ENCODE data around the gene COCH. TPM values are rescaled to one million over a fixed set of nuclear protein-coding genes. Genes with fewer than 3 reads are reported as not detected.
A peak's percentile ranks its signal among the peaks of the same experiment; 100 is the strongest.

Gene COCH
- polyA plus RNA-seq, 2 donors, result 0.06 to 0.20 TPM

- Histone ChIP-seq H3K9me3 (ENCODE audit: control insufficient read depth in 2 of 2, insufficient read depth in 1 of 2, low read depth in 1 of 2, low read length in 1 of 2) (no peaks in the 10 kb centered on the region), H3K4me3 (ENCODE audit: low read depth in 1 of 2, low read length in 2 of 2) (peak overlapping the region in 1 of 2 donors; percentile 60), H3K4me1 (ENCODE audit: control insufficient read depth in 2 of 2, insufficient read depth in 2 of 2, low read length in 1 of 2) (peaks cover 6 to 11% of the 10 kb centered on the region in 2 donors), H3K36me3 (ENCODE audit: control insufficient read depth in 2 of 2, insufficient read depth in 2 of 2, low read length in 1 of 2) (no peaks in the 10 kb centered on the region), H3K27me3 (ENCODE audit: control insufficient read depth in 1 of 2, insufficient read depth in 2 of 2, low read length in 2 of 2) (peaks cover 0 to 12% of the 10 kb centered on the region in 2 donors), H3K27ac (ENCODE audit: low read depth in 2 of 2, low read length in 1 of 2) (no peak overlapping the region)
- 81 to 83% methylated on average over 20 of the region's 20 CpGs for WGBS, 2 donors
Measured at GRCh38 chr14:30873308-30874119, 845 bp upstream of the COCH start.

- peaks cover 0 to 12% of the 10 kb centered on the region in 2 donors for H3K27me3 ChIP-seq (ENCODE audit: control insufficient read depth in 1 of 2, insufficient read depth in 2 of 2, low read length in 2 of 2)
- WGBS, 2 donors, result 3 to 5% methylated on average over 38 to 48 of the region's 48 CpGs
- peak overlapping the region; percentile 41 to 60 for H3K4me3 ChIP-seq (ENCODE audit: low read depth in 1 of 2, low read length in 2 of 2)
- H3K4me1 ChIP-seq (ENCODE audit: control insufficient read depth in 2 of 2, insufficient read depth in 2 of 2, low read length in 1 of 2), result peaks cover 6 to 11% of the 10 kb centered on the region in 2 donors
- H3K36me3 ChIP-seq (ENCODE audit: control insufficient read depth in 2 of 2, insufficient read depth in 2 of 2, low read length in 1 of 2), result no peaks in the 10 kb centered on the region
- H3K27ac ChIP-seq (ENCODE audit: low read depth in 2 of 2, low read length in 1 of 2), result no peak overlapping the region
- no peaks in the 10 kb centered on the region for H3K9me3 ChIP-seq (ENCODE audit: control insufficient read depth in 2 of 2, insufficient read depth in 1 of 2, low read depth in 1 of 2, low read length in 1 of 2)
Measured at GRCh38 chr14:30874999-30875787, 834 bp downstream of the COCH start.

- Histone ChIP-seq H3K9me3 (ENCODE audit: control insufficient read depth in 2 of 2, insufficient read depth in 1 of 2, low read depth in 1 of 2, low read length in 1 of 2) (no peaks in the 10 kb centered on the region), H3K36me3 (ENCODE audit: control insufficient read depth in 2 of 2, insufficient read depth in 2 of 2, low read length in 1 of 2) (no peaks in the 10 kb centered on the region), H3K4me3 (ENCODE audit: low read depth in 1 of 2, low read length in 2 of 2) (no peak overlapping the region), H3K27ac (ENCODE audit: low read depth in 2 of 2, low read length in 1 of 2) (no peak overlapping the region), H3K27me3 (ENCODE audit: control insufficient read depth in 1 of 2, insufficient read depth in 2 of 2, low read length in 2 of 2) (peaks cover 0 to 12% of the 10 kb centered on the region in 2 donors), H3K4me1 (ENCODE audit: control insufficient read depth in 2 of 2, insufficient read depth in 2 of 2, low read length in 1 of 2) (peaks cover 6 to 11% of the 10 kb centered on the region in 2 donors)
- WGBS, 2 donors, result 33 to 34% methylated on average over 9 of the region's 9 CpGs
Measured at GRCh38 chr14:30875788-30876053, 1.4 kb downstream of the COCH start.

- H3K4me1 ChIP-seq (ENCODE audit: control insufficient read depth in 2 of 2, insufficient read depth in 2 of 2, low read length in 1 of 2), result peaks cover 6 to 11% of the 10 kb centered on the region in 2 donors
- no peak overlapping the region for H3K4me3 ChIP-seq (ENCODE audit: low read depth in 1 of 2, low read length in 2 of 2)
- 73 to 74% methylated on average over 4 of the region's 4 CpGs for WGBS, 2 donors
- H3K36me3 ChIP-seq (ENCODE audit: control insufficient read depth in 2 of 2, insufficient read depth in 2 of 2, low read length in 1 of 2), result no peaks in the 10 kb centered on the region
- H3K27ac ChIP-seq (ENCODE audit: low read depth in 2 of 2, low read length in 1 of 2), result no peak overlapping the region
- peaks cover 0 to 12% of the 10 kb centered on the region in 2 donors for H3K27me3 ChIP-seq (ENCODE audit: control insufficient read depth in 1 of 2, insufficient read depth in 2 of 2, low read length in 2 of 2)
- no peaks in the 10 kb centered on the region for H3K9me3 ChIP-seq (ENCODE audit: control insufficient read depth in 2 of 2, insufficient read depth in 1 of 2, low read depth in 1 of 2, low read length in 1 of 2)
Measured at GRCh38 chr14:30876692-30877091, 2.3 kb downstream of the COCH start.

GRCh38 chr14:30882431-30882830 is 8.1 kb downstream of the COCH start:
- no peak overlapping the region for H3K4me3 ChIP-seq (ENCODE audit: low read depth in 1 of 2, low read length in 2 of 2)
- no peaks in the 10 kb centered on the region for H3K4me1 ChIP-seq (ENCODE audit: control insufficient read depth in 2 of 2, insufficient read depth in 2 of 2, low read length in 1 of 2)
- WGBS, 2 donors, result 77 to 83% methylated on average over 1 of the region's 1 CpG
- H3K9me3 ChIP-seq (ENCODE audit: control insufficient read depth in 2 of 2, insufficient read depth in 1 of 2, low read depth in 1 of 2, low read length in 1 of 2), result no peaks in the 10 kb centered on the region
- H3K27ac ChIP-seq (ENCODE audit: low read depth in 2 of 2, low read length in 1 of 2), result no peak overlapping the region
- no peaks in the 10 kb centered on the region for H3K27me3 ChIP-seq (ENCODE audit: control insufficient read depth in 1 of 2, insufficient read depth in 2 of 2, low read length in 2 of 2)
- H3K36me3 ChIP-seq (ENCODE audit: control insufficient read depth in 2 of 2, insufficient read depth in 2 of 2, low read length in 1 of 2), result no peaks in the 10 kb centered on the region

- H3K27me3 ChIP-seq (ENCODE audit: control insufficient read depth in 1 of 2, insufficient read depth in 2 of 2, low read length in 2 of 2), result no peaks in the 10 kb centered on the region
- H3K4me3 ChIP-seq (ENCODE audit: low read depth in 1 of 2, low read length in 2 of 2), result no peak overlapping the region
- no peak overlapping the region for H3K27ac ChIP-seq (ENCODE audit: low read depth in 2 of 2, low read length in 1 of 2)
- H3K4me1 ChIP-seq (ENCODE audit: control insufficient read depth in 2 of 2, insufficient read depth in 2 of 2, low read length in 1 of 2), result no peaks in the 10 kb centered on the region
- H3K36me3 ChIP-seq (ENCODE audit: control insufficient read depth in 2 of 2, insufficient read depth in 2 of 2, low read length in 1 of 2), result no peaks in the 10 kb centered on the region
- H3K9me3 ChIP-seq (ENCODE audit: control insufficient read depth in 2 of 2, insufficient read depth in 1 of 2, low read depth in 1 of 2, low read length in 1 of 2), result no peaks in the 10 kb centered on the region
- WGBS, 2 donors, result 76 to 80% methylated on average over 6 of the region's 6 CpGs
Measured at GRCh38 chr14:30883508-30884294, 9.3 kb downstream of the COCH start.

GRCh38 chr14:30884901-30885300 is 10.5 kb downstream of the COCH start:
- H3K36me3 ChIP-seq (ENCODE audit: control insufficient read depth in 2 of 2, insufficient read depth in 2 of 2, low read length in 1 of 2), result no peaks in the 10 kb centered on the region
- H3K4me3 ChIP-seq (ENCODE audit: low read depth in 1 of 2, low read length in 2 of 2), result no peak overlapping the region
- no peaks in the 10 kb centered on the region for H3K27me3 ChIP-seq (ENCODE audit: control insufficient read depth in 1 of 2, insufficient read depth in 2 of 2, low read length in 2 of 2)
- WGBS, 2 donors, result 71 to 73% methylated on average over 3 of the region's 3 CpGs
- H3K4me1 ChIP-seq (ENCODE audit: control insufficient read depth in 2 of 2, insufficient read depth in 2 of 2, low read length in 1 of 2), result no peaks in the 10 kb centered on the region
- no peak overlapping the region for H3K27ac ChIP-seq (ENCODE audit: low read depth in 2 of 2, low read length in 1 of 2)
- H3K9me3 ChIP-seq (ENCODE audit: control insufficient read depth in 2 of 2, insufficient read depth in 1 of 2, low read depth in 1 of 2, low read length in 1 of 2), result no peaks in the 10 kb centered on the region

GRCh38 chr14:30885840-30886740 is 11.7 kb downstream of the COCH start:
- Histone ChIP-seq H3K4me3 (ENCODE audit: low read depth in 1 of 2, low read length in 2 of 2) (no peak overlapping the region), H3K9me3 (ENCODE audit: control insufficient read depth in 2 of 2, insufficient read depth in 1 of 2, low read depth in 1 of 2, low read length in 1 of 2) (no peaks in the 10 kb centered on the region), H3K4me1 (ENCODE audit: control insufficient read depth in 2 of 2, insufficient read depth in 2 of 2, low read length in 1 of 2) (no peaks in the 10 kb centered on the region), H3K27me3 (ENCODE audit: control insufficient read depth in 1 of 2, insufficient read depth in 2 of 2, low read length in 2 of 2) (no peaks in the 10 kb centered on the region), H3K36me3 (ENCODE audit: control insufficient read depth in 2 of 2, insufficient read depth in 2 of 2, low read length in 1 of 2) (no peaks in the 10 kb centered on the region), H3K27ac (ENCODE audit: low read depth in 2 of 2, low read length in 1 of 2) (no peak overlapping the region)
- 89% methylated on average over 7 of the region's 7 CpGs for WGBS, 2 donors
